Coronary artery (tissue), 2 donors: ENCODE measurements around the gene TM9SF4.

Experiments used
- DNase-seq: peaks from one replicate; pipeline ENCODE4 v3.0.0-alpha.2; 2017; ENCODE audit warnings: low spot score
- H3K27ac ChIP-seq, 2 donors: fragments of 200-600 bp; sonication (generic); one replicate each; pipeline ENCODE4 v1.5.1; 2016 to 2019
- H3K4me3 ChIP-seq: fragments of 200-600 bp; sonication (generic); 2 replicates; pipeline ENCODE4 v1.5.1; 2016; ENCODE audit warnings: mild to moderate bottlenecking, moderate library complexity
- CTCF ChIP-seq: fragments of 200-600 bp; sonication (generic); IDR thresholded peaks from one replicate; pipeline ENCODE4 v1.5.1; 2019; ENCODE audit warnings: antibody characterized with exemption

TM9SF4 gene

GRCh38 chr20:32129863-32130262 is 20.3 kb downstream of the TM9SF4 start:
- H3K27ac ChIP-seq: no peak overlapping the region
- no peak overlapping the region for H3K4me3 ChIP-seq
- no peak for DNase-seq
- TF ChIP-seq CTCF: no peak

GRCh38 chr20:32130352-32130751 is 20.8 kb downstream of the TM9SF4 start:
- no peak overlapping the region for H3K27ac ChIP-seq
- no peak overlapping the region for H3K4me3 ChIP-seq
- TF ChIP-seq CTCF: no peak
- peak; percentile 2 for DNase-seq

- no peak for TF ChIP-seq CTCF
- H3K4me3 ChIP-seq: no peak overlapping the region
- no peak overlapping the region for H3K27ac ChIP-seq
- DNase-seq: no peak
These were observed 21.5 kb downstream of the TM9SF4 start for GRCh38 chr20:32130965-32131364.

- no peak overlapping the region for H3K4me3 ChIP-seq
- DNase-seq: no peak
- H3K27ac ChIP-seq: no peak overlapping the region
- TF ChIP-seq CTCF: no peak
These were observed 23.5 kb downstream of the TM9SF4 start for GRCh38 chr20:32132911-32133549.

- DNase-seq: no peak
- no peak for TF ChIP-seq CTCF
- H3K27ac ChIP-seq: no peak overlapping the region
- H3K4me3 ChIP-seq: no peak overlapping the region
These were observed 24.5 kb downstream of the TM9SF4 start for GRCh38 chr20:32134026-32134425.

- no peak for DNase-seq
- no peak for TF ChIP-seq CTCF
- no peak overlapping the region for H3K27ac ChIP-seq
These were observed 26.5 kb downstream of the TM9SF4 start for GRCh38 chr20:32135983-32136515.

GRCh38 chr20:32138921-32139320 is 29.4 kb downstream of the TM9SF4 start:
- Histone ChIP-seq H3K4me3 (no peak overlapping the region), H3K27ac (no peak overlapping the region)
- no peak for DNase-seq
- no peak for TF ChIP-seq CTCF

More at GRCh38 chr20:32135983-32136515, 26.5 kb downstream of the TM9SF4 start:
- H3K4me3 ChIP-seq: no peak overlapping the region
